GM18526 (cell line): Measurements from ENCODE around the gene WDFY4.

Experiments used
- POLR2A ChIP-seq: IDR thresholded peaks from 3 replicates; pipeline ENCODE4 v1.6.1; 2011; ENCODE audit not compliant: insufficient read length; ENCODE audit errors: extremely low read depth

WDFY4 gene

GRCh38 chr10:48902096-48902495 is 217.4 kb downstream of the WDFY4 start:
- no peak for TF ChIP-seq POLR2A

- TF ChIP-seq POLR2A, result no peak
These were observed 218.5 kb downstream of the WDFY4 start for GRCh38 chr10:48903151-48903550.

DNA sequence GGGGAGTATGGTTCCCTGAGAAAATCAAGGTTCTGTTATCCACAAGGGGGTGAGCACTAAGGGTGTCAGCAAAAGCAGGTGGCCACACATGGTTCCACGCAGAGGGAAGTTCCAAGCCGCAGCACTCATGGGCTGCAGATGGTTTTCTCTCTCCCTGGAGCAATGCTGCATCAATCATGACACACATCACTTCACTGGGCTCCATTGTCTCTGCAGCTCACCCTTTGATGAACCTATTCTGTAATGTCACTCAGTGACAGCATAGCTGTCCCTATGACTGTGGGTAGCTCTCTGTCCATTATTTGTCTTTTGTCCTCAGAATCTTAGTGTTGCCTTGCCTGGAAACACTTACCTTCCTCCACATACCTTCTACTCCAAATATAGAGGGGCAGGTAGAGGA is 220.2 kb downstream of the WDFY4 start:
- no peak for TF ChIP-seq POLR2A

DNA sequence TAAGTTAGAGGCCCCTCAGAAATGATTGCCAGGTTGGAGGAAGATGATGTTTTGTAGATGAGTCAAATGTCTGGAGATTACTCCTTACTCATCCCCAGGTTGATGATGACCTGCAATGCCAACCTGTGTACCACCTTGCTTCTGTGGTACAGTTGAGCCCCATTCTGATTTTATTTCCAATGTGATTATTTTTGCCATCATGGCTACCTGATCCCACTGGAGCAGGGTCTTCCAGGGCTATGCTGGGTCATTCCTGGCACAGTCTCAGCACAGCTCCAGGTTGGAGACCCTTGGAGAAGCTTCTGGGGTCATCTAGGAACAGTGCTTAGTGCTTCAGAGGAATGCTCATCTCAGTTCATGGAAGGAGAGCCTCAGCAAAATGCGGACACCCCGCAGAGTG is 220.6 kb downstream of the WDFY4 start:
- TF ChIP-seq POLR2A, result no peak

DNA sequence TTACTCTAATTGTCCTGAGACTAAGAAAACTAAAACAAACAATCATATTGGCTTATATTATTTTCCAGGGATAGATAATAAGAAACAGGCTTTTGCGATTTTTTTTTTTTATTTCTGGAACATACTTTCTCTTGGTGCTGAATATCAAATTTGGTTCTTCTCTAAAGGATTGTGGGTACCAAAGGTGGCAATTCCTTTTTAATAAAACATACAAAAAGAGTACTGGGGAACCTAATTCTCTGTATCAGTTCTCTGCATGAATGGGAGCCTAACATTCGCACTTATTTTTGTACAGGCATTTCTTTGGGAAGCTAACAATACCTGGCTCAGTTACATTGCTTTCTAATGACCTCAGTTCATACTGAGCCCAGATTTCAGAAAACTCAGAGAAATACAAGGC is 222.2 kb downstream of the WDFY4 start:
- TF ChIP-seq POLR2A, result no peak

DNA sequence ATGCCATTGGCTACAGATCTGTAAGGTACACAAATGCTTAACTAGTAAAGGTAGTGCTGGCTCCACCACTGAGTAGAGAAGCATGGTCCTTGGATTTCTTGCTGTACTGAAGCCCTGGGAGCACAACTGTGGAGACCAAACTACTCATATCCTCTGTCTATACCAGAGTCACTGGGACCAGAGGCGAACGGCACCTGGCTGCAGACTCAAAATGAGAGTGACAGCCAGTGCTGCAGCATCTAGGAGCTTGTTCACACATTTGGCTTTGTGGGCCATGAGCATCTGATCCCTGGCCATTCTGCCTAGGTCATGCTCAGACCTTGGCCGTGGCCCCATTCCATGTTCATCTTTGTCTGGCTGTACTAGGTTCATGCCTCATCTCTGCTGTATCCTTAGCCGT is 223.1 kb downstream of the WDFY4 start:
- TF ChIP-seq POLR2A, result no peak

- no peak for TF ChIP-seq POLR2A
These were observed 225.9 kb downstream of the WDFY4 start for GRCh38 chr10:48910548-48910947.

DNA sequence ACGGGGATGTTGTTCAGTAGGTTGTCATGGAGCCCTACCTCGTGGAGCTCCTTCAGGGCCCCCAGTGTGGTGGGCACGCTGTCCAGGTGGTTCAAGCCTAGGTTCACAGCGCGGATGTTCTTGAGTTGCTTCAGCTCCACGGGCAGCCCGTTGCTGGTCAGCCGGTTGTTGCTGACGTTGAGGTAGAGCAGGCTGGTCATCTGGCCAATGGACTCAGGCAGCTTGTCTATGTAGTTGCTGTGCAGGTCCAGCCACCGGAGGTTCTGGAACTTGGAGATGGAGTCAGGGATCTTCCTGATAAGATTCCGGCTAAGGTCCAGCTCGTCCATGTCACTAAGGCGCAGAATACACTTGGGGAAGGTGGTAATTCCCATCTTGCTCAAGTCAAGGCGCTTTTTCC is 229.0 kb downstream of the WDFY4 start:
- no peak for TF ChIP-seq POLR2A

- TF ChIP-seq POLR2A, result no peak
These were observed 239.1 kb downstream of the WDFY4 start for GRCh38 chr10:48923748-48924147.

GRCh38 chr10:48924988-48925387 is 240.3 kb downstream of the WDFY4 start:
- no peak for TF ChIP-seq POLR2A

DNA sequence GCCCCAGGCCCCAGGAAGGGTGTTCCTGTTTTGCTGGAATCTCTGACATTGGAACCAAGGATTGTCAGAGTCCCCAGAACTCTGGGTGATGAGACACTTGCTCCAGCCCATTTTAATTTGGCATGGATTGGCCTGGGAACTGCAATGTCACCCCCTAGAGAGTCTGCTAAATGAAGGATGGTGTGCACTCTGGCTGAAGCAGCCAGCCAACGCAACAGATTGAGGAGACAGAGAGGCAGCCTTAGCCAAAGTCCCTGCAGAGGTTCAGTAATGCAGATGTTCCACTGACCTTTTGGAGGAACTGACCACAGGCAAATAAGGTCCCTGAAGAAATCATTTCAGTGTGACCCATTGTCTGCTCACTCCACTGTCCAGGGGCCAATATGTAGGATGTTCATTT is 241.6 kb downstream of the WDFY4 start:
- TF ChIP-seq POLR2A, result no peak

- no peak for TF ChIP-seq POLR2A
These were observed 242.3 kb downstream of the WDFY4 start for GRCh38 chr10:48926764-48927540.

- no peak for TF ChIP-seq POLR2A
These were observed 244.8 kb downstream of the WDFY4 start for GRCh38 chr10:48929413-48929990.

DNA sequence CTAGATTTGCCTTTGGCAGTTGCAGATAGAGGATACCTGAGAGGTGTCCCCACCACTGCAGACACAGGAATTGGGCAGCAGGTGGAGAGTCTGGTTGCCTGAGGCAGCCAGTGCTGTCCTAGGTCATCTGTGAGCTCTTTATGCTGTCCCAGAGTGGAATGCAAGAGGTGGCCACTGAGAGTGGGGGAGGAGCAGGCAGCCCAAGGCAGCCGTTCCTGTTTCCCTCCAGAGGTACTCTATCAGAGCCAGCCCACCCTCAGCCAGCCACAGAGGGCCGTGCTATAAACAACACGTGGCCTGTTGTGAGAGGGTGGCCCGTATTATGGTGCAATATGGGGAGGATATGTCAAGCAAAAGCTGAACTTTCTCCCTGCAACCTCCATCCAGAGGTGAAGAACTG is 246.5 kb downstream of the WDFY4 start:
- no peak for TF ChIP-seq POLR2A

DNA sequence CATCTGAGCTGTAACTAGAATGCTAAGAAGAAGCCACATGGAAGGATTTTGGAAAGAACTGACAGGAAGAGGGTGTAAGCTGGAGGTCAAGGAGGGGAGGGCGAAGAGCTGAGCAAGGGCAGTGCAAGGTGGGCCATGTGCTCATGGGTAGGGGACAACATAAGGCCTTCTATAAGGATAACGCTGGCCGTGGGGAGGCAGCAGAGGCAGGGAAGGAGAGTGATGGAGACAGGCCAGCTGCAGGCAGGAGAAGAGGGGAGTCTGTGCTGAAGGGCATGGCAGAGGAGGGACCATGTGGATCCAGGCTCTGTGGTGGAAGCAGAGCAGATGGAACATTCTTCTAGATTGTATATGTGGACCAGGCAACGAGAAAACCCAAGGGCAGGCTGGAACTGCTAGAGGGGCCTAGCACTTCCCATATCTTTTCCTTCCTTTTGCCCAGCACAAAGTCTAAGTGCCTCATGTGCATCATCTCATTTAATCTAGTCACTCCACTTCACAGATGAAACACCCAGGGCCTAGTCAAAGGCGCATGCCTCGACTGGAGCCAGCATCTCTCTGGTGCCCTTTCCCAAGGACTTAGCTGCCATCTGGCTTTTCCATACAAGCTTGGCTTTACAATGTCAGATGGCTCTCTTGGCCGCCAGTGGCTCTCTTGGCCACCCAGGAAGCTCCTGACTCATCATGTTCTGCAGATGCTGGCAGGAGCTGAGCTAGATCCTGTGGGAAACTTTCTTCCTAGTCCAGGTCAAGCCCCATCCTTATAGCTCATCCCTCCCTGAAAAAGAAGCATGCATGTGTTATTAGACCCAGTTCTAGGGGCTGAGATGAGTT is 248.4 kb downstream of the WDFY4 start:
- TF ChIP-seq POLR2A, result no peak

DNA sequence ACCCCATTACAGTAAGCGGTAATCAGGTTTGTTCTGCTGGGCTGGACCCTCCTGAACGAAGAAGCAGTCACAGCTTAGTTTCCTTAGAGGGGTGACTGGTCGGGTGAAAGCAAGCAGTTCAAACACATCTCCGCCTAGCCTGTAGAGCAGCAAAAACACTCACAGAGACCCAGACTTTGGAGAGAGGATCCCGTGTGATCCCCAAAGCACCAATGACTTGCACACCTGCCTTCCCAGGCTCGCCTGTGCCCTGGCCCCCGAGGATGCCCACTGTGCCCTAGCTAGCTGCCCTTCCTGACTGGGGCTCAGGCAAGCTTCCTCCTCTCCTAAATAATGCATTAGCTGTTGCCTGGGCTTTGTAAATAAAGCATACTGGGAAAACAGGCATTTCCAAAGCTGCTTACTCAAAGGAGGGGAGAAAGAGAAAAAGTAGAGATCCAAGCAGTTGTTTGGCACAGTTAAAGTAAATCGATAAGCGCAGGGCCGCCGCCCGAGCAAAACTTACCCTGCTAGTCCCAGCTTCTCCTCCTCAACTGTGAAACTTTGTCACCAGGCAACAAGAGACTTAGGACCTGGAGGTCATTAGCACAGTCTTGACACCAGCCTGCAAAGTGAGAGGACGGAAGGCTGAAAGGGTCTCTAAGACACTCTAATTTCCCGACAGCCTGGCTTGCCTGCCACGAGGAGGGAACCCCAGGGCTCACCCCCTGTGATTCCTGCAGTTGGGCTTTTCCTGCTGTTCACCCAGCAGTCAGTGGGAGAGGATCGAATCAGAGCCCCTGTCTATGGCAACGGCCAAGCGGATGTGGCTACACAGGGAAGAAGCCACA is 250.2 kb downstream of the WDFY4 start:
- no peak for TF ChIP-seq POLR2A

GRCh38 chr10:48935577-48935976 is 250.9 kb downstream of the WDFY4 start:
- TF ChIP-seq POLR2A, result no peak
